Hematopoietic multipotent progenitor cell treated with erythropoietin and hydrocortisone succinate and interleukin-3 and kit ligand, for 8 days (in vitro differentiated cells): ENCODE data around the gene DPCD.
A peak's percentile ranks its signal among the peaks of the same experiment; 100 is the strongest.

Source experiments
- DNase-seq: peaks from one replicate; pipeline ENCODE4 v3.0.0-alpha.2; 2015

Gene DPCD

GRCh38 chr10:101587725-101588653 lies at the start of gene DPCD, which contains the start of gene POLL:
DPCD (plus strand) TSS chr10:101588321; CDS start chr10:101588337, 16 bp downstream.
POLL (minus strand) TSS chr10:101588257; CDS start chr10:101587360, 897 bp downstream.
- DNase-seq: peak; percentile 96

DNA sequence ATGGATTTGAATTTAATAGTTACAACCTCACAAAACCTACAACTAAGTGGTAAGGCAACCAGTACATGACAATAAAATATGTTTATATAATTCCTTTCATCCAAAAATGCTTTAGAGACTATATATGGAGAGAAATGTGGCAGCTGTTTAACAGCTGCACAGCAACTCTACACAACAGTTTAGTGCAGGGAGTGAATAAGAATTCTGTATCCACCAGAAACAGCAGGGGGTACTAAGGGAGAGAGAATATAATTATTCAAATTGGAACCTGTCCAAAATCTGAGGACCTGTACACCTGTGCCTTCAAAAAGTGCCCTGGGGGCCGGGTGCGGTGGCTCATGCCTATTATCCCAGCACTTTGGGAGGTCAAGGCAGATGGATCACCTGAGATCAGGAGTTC lies 49.7 kb upstream of the DPCD start:
- DNase-seq: no peak

DNA sequence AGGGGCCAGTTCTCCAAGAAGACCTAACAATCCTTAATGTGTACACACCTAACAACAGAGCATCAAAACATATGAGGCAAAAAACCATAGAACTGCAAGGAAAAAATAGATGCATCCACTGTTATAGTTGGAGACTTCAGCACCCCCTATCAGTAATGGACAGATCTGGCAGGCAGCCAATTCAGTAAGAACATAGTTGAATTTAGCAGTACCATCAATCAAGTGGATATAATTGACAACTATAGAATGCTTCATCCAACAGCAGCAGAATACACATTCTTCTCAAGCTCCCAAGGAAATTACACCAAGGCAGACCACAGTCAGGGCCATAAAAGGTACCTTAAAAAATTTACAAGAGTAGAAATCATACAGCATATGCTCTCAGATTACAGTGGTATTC lies 42.2 kb upstream of the DPCD start:
- peak; percentile 86 for DNase-seq

DNA sequence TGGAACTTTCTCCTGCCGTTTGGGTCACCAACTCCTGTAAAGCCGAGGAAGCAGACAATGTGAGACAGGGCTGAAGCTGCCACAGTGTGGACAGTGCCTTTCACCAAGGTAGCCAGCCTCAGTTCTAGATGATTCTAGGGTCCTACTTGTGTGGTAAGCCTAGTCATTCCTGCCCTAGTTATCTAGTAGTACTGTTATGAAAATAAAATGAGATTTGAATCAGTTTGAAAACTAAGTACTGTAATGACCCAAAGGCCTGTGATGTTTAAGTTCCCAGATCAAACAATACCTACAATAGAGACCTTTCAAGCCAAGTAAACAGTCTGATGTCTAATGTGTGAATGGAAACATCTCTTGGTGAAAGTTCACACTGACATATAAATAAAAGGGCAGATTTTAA lies 37.2 kb upstream of the DPCD start:
- DNase-seq: no peak

DNA sequence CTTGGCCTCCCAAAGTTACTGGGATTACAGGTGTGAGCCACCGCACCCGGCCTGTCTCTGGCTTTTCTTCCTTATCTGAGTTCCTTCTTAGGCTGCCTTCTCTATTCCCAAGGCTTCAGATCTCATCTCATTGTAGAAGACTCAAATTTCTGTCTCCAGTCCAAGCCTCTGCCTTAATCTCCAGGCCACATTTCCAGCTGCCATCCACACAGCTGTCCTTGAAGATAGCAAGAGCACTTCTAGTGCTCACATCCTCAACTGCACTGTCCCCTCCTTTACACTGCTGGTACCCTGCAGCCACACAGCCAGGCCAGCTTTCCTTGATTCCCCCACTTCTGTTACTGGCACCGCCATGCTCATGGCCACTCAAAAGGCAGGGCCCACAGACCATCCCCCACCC lies 35.7 kb upstream of the DPCD start:
- peak; percentile 85 for DNase-seq

DNA sequence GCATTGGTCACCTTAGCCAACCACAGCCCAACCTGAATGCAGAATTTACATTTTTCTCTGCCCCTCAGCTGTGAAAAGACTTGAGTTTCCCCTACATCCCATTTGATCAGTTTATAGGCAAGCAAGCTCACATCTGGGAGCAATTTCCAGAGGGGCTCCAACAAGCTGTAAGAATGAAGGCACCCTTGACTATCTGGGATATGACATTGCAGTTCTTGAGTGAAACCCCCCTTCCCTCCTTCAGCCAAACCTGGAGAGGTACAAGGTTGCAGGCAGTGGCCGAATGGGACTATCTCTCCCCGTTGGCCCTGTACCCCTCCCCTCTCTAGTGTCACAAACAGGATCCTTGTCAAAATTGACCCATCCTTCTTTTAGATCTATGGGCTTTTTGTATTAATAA lies 30.6 kb upstream of the DPCD start:
- DNase-seq: no peak

GRCh38 chr10:101558204-101558603 lies 29.9 kb upstream of the DPCD start:
- peak; percentile 93 for DNase-seq

DNA sequence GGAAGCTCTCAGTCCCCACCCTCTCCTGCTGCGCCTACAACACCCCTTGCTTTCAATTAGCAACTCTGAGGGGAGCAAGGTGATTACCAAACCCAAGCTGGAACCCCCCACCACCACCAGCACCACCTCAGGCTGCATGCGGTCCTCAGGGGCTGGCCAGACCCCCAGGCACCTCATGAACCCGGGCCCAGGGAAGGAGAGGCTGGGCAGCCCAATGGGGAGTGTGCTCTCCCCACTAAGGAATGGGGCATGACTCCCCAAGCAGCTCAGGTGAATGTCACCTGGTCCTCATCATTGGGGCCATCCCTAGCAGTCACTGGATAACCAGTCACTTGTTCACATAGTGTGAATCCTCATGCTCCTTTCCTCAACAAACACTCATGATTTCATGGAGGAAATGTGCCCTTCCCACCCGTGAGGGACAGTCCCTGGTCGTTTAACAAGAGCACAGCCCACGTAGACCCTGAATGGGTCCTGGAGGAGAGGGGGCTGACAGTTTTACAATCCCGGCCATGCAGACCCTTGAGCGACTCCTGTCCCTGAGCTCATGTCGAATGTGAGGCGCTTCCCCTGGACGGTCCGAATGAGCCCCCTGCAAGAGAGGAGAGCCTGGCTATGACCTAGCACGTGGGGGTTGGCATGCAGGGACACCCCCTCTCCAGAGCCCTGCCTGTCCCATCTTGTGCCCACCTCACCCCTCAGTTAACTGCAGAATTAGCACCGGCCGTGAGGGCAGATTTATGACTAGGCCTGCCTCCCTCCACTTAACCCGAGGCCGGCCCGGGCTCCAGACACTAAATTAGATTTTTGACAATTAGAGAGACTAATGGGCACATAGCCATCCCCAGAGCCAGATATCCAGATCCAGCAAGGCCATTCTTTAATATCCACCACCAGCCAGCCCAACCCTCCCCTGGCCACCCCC lies 29.2 kb upstream of the DPCD start:
- no peak for DNase-seq

- no peak for DNase-seq
Measured at GRCh38 chr10:101559596-101560297, 28.4 kb upstream of the DPCD start.

GRCh38 chr10:101560298-101561067 lies 27.6 kb upstream of the DPCD start:
- DNase-seq: no peak

DNA sequence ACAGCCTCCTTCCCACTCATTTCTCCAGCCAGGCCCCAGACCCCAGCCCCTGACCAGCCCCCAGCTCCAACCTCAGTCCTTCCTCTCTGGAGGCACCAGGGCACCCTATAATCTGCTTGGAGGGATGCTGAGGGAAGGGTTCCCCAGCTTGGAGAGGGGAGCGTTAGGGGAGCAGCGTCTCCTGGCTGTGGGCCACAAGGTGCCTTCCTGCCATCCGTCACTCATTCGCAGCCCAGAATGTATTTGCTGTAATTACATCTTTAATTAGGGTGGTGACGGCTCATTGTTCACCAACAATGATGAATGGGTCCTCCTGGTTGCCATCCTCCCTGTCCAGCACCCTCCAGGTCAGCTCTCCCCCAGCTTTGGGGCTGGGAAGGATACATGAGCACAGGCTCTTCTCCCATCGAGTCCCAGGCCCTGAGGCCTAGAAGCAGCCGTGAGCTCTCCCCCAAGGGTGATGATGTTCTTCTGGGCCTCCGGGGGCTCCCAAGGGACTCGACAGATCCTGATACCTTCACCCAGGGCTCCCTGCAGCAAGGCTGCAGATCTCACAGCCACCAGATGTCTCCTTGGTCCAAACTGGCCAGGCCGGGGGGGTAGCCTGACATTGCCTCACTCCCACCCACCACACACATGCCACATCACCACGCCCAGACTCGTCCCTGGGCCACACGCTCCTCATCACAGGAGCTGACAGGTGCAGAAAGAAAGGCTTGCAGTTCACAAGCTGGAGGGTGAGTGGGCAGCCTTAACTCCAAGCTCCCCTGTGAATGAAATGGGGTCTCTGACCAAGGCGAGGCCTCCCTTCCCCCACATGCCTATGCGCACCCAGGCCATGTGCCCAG lies 26.8 kb upstream of the DPCD start:
- DNase-seq: no peak

GRCh38 chr10:101562231-101562630 lies 25.9 kb upstream of the DPCD start:
- DNase-seq: no peak

- no peak for DNase-seq
Measured at GRCh38 chr10:101563007-101563406, 25.1 kb upstream of the DPCD start.

- DNase-seq: no peak
Measured at GRCh38 chr10:101563497-101564040, 24.6 kb upstream of the DPCD start.

DNA sequence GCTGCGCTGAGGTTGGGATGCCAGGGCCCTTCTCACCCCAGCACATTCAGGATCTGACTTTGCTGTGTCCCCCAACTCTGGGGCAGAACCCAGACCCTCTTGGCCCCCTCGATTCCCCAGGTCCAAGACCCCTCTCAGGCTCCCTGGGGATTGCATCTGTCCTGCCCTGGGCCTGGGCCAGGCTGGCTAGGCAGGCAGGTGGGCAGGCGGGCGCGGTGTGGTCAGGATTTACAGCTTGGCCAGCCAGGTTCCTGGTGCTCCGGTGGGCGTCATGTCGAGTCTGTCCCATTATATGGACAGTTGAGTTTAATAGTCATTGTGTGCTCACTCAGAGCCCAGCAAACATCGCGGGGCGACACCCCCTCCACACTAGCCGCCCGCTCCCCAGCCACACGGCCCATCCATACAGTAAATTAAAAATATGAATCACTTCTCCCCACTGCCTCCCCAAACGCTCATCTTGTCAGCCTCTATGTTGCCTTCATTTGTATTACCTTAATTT lies 23.6 kb upstream of the DPCD start:
- DNase-seq: no peak

DNA sequence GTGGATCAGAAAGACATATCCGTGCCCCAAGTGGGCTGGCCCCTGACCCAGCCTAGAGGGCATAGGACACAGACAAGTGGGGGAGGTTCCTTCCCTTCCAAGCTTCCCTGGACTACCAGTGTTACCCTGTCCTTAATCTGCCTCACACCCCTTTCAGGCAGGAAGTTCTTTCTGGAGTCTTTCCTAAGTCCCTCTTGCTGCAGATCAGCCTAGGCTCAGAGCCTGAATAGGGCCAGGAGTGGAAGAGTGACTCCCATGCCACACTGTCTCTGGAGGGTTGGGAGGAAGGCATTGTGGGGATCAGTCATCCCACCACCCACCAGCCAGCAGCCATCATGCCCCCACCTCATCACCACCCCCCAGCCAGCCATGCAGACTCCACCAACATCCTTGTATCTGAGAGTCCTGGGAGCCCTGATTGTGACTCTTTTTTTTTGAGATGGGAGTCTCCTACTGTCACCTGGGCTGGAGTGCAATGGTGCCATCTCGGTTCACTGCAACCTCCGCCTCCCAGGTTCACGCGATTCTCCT lies 22.7 kb upstream of the DPCD start:
- DNase-seq: no peak

DNA sequence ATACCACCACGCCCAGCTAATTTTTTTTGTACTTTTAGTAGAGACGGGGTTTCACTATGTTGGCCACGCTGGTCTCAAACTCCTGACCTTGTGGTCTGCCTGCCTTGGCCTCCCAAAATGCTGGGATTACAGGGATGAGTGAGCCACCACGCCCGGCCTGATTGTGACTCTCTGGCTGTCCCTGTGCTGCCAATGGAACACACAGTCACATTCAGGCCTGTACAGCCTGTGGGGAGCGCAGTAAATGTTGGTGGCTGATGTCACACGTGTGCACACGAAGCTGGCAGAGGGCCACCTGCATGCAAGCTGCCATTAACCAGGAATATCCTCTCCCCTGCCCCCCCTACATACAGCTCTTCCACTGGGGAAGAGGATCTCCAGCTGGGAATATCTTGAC lies 22.2 kb upstream of the DPCD start:
- DNase-seq: no peak

DNA sequence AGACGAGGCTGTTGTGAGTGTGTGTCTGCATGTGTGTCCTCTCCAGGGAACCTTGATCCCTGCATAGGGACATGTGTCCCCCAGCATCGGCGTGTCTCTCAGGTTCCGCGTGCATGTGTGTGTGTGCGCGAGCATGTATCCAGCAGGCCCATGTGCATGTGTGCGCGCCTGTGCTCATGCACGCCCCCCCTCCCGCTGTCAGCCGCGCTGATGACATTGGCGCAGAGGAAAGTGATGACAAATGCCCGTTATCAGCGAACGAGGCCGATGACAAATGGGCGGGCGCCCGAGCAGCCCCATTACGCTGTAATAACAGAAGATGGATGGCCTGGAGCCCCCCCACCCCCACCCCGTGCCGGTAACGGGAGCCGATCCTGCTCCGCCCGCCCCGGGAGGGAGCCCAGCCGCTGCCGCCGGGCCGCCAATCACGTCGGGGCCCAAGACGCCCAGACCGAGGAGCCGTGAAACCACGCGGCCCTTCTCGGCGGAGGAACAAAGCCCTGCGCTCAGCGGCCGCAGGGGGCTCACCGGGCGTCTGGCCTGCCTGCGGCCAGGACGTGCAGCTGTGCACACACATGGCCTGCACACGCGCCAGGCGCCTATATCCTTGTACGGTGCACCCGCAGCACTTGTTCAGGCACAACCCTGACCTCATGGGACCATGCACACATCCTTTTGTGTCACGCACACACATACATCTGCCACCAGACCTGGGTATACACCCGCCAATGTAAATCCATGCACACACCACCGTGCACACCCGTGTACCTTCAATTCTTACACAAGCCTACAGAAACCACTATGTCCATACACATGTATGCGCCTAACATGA lies 21.6 kb upstream of the DPCD start:
- DNase-seq: peak; percentile 70
